HG03571 (cell line): ENCODE measurements around the gene GNE.
"Not testable (repeated sequence)": the region's sequence is repeated elsewhere in the genome, so short reads cannot be mapped to it uniquely, and the experiment has no call there.

Source experiments
- ATAC-seq: cut with Tn5 transposase; IDR thresholded peaks from one replicate; pipeline ENCODE4 v1.9.1; 2021; ENCODE audit not compliant: unreplicated experiment

GNE gene, protein sequence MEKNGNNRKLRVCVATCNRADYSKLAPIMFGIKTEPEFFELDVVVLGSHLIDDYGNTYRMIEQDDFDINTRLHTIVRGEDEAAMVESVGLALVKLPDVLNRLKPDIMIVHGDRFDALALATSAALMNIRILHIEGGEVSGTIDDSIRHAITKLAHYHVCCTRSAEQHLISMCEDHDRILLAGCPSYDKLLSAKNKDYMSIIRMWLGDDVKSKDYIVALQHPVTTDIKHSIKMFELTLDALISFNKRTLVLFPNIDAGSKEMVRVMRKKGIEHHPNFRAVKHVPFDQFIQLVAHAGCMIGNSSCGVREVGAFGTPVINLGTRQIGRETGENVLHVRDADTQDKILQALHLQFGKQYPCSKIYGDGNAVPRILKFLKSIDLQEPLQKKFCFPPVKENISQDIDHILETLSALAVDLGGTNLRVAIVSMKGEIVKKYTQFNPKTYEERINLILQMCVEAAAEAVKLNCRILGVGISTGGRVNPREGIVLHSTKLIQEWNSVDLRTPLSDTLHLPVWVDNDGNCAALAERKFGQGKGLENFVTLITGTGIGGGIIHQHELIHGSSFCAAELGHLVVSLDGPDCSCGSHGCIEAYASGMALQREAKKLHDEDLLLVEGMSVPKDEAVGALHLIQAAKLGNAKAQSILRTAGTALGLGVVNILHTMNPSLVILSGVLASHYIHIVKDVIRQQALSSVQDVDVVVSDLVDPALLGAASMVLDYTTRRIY

DNA sequence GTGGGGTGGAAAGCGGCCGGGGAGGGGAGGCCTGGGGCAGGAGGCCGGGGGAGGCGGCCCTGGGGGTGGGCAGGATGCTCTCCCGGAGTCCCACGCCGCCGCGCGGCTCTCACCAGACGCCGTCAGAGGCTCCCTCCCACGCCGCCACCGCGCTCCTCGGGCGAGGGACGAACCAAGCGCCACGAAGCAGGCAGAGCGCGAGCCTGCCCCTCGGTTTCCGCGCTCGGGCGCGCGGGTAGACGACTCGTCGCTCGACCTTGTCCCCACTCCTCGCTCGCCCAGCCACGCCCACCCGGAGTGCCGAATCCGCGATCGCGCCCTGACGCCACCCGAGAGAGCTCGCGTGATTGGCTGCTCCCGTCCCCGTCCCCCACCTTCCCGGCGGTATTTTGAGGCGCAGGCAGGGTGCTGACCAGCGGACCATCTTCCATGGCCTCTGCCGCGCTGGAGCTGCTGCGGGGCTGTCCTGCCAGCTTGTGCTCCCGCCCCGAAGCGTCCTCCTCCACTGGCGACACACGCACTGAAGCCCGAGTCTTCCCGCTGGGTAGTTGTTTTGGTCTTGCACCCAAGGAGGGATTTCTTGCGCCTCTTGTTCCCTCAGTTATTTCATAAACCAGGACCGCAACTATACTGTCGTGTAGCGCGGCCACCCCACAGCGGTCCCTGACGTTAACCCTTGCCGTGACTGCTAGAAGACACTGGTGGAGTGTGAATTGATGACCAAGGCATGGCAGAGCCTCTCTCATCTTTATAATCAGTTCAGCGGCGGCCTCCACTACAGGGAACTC lies at the start of gene GNE:
TSS of gene GNE (minus strand) at position 241 of the 788 bp plus-strand sequence. CDS start 9,093 bp downstream, outside the sequence.
- peak; percentile 84 for ATAC-seq

DNA sequence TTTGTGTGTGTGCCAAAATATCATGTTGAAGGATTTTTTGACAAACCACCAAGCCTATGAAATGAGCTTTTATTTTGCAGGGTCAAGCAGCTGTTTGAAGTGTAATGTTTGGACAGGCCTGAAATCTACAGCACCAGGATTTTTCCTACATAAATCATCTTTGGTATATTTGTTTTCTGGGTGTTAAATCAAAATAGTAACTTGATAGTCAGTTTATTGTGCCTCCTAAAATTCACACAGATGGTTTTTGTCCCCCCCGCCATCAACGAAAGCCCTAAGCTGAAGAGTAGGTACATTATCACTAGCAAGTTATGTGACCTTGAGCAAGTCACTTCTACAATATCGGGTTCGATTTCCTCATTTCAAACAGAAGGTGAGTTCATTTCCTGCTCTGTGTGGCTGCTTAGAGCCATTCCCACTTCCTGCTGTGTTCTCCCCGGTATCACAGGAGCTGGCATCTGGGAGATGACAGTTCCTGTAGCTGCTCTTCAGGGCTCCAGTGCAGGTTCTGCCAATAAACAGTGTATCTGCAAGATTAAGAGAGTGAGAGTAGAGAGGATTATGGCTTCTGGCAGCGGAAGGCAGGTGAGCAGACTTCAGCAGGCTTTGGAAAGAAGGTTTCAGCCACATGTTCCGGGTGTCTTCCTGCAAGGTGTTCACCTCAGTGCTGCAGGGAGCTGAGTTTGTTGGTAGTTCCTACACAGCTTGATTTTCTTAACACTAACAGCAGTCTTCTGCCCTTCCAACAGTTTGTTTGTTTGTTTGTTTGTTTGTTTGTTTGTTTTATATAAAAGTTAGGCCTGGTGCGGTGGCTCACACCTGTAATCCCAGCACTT lies 48.4 kb upstream of the GNE start:
- ATAC-seq: no peak

DNA sequence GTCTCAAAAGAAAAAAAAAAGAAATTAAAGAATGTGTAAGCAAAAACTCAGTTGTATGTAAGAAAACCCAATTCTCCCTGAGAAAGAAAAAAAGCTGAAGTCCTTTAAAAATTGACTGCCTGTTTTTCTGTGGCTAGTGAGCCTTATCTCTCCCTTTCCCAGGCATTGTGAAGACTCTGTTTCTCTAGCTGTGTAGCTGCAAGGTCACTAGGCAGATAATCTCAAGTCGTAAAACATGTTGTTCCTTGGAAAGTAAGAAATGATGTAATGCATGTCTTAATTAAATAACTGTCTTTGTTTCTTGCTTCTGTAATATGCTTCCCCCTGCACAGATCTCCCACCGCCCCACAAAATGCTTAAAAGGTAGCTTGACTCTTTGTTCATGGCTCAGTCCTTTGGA lies 46.1 kb upstream of the GNE start:
- not testable (repeated sequence) for ATAC-seq

DNA sequence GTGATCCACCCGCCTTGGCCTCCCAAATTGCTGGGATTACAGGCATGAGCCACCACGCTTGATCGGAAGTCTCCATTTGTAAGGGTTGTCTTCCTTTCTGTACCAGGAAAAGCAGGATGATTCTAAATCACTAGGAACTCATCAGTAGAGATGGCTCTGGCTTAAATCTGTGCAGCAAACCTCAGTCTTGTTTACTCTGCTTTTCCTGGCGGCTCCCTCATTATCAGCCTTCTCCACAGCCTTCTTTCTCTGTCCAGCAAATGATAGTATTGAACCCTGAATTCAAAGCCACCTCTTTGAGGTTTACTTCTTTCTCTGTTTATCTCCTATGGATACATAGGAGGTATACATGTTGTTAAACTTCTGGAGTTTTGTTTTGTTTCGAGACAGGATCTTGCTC lies 43.0 kb upstream of the GNE start:
- no peak for ATAC-seq

DNA sequence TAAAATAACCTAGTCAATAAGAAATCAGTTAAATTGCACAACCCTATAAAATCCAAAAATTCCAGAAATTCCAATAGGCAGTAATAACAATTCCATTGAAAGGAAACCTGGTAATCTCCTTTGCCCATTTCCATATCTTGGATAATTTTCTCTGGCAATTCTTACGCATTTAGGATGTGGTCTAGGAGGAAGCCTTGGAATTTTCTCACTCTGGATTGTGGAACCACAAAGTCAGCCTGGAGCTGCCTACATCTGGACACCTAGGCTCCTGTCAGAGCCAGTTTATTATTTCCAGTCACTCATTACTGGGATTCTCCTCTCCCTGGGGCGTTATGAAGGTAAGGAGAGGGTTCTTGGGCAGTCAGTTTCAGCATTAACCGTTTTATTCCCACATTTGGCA lies 40.3 kb upstream of the GNE start:
- ATAC-seq: no peak

DNA sequence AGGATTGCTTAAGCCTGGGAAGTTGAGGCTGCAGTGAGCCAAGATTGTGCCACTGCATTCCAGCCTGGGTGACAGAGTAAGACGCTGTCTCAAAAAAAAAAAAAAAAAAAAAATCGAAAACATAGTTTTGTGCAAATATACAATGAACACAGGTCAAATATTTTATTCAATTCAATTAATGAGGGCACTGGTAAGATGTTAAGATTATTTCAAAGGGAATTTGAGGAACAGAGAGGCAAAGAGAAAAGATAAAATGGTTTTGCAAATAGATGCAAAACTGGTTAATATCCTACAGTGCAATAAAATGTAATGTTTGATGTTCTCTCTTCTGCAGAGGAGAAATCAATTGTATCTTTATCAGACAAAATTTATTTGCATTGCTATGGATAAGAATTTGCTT lies 39.5 kb upstream of the GNE start:
- ATAC-seq: no peak

DNA sequence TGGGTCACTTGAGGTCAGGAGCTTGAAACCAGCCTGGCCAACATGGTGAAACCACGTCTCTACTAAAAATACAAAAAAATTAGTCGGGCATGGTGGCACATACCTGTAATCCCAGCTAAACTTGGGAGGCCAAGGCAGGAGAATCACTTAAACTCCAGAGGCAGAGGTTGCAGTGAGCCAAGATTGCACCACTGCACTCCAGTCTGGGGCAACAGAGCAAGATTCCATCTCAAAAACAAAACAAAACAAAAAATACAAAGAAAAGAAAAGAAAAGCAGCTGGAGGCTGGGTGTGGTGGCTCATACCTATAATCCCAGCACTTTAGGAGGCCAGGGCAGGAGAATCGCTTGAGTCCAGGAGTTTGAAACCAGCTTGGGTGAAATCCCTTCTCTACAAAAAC lies 36.7 kb upstream of the GNE start:
- not testable (repeated sequence) for ATAC-seq

DNA sequence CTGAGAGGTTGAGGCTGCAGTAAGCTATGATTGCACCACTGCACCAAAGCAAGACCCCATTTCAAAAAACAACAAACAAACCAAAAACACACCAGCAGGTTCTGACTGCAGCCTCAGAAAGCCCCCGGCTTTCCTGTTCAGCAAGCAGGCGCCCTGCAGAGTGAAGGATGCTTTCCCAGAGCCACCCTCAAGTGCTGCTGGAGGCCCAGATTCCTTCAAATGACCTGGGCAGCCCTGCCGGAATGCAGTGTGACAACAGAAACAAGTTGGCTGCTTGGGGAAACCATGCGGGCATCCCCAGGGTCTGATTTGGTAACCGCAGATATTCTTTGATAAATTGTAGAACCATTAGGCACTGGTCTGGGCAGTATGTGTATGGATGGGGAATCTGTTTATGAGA lies 35.7 kb upstream of the GNE start:
- ATAC-seq: no peak

DNA sequence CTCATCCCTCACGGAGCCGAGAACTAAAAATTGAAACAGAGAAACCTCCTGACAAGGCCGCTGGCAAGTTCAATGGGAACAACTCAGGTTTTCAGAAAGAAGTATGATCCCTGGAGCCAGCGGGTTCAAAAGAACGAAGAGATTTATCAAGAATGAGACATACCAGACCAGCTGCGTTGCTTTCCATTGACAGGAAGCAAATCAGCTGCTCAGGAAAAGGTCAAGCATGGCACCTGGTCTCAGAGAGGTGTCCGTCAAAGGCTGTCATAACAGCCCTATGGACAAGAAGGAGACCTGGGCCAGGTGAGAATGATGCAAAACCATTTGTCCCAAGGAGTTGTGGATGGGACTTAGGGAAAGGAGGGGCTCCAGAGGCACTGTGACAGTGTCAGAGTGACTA lies 34.9 kb upstream of the GNE start:
- no peak for ATAC-seq

DNA sequence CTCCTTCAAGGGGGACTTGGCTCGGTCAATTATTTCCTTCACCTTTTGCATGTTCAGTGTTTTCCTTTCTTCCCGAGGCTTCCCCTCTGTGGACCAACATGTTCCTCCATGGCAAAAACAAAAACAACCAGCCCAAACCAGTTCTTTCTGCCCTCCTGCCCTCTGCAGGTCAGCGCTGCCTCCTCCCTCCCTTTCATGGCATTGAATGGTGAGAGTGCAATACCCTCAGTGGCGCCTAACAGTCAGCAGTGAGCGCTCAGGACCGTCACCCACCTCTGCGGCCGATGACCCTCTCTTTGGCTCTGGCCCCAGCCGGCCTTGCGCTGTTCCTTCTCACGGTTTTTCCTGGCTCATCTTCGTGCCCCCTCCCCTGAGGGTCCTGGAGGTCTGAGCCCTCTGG lies 34.4 kb upstream of the GNE start:
- ATAC-seq: no peak

DNA sequence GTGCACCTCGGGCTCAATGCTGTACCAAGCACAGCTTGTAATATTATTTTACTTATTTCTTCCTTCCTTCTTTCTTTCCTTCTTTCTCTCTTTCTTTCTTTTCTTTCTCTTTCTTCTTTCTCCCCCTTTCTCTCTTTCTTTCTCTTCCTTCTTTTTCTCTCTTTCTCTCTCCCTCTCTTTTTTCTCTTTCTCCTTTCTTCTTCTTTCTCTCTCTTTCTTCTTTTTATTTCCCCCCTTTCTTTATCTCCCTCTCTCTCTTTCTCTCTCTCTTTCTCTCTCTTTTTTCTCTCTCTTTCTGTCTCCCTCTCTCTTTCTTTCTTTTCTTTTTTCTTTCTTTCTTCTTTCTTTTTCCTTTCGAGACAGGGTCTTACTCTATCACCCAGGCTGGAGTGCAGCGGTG lies 32.7 kb upstream of the GNE start:
- ATAC-seq: no peak

DNA sequence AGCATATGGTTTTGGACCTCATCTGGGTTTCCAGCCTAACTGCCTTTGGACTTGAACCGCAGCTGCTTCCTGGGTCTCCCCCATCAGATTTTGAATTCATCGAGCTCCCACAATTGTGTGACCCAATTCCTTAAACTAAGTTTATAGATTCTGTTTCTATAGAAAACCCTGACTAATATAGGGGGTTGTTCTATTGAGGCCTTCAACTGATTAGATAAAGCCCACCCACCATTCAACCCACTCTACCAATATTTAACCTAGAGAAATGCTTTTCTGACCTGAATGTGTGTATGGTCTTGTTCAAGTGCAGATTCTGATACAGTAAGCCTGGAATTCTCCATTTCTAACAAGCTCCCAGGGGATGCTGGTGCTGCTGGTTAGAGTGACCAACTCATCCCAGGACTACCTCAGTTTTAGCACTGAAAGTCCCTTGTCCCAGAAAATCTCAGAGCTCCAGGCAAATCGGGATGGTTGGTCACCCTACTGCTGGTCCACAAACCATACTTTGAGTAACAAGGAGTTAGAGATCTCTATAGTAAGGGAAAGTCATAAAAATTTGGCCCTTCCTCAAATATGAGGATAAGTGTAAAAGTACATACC lies 31.7 kb upstream of the GNE start:
- no peak for ATAC-seq

DNA sequence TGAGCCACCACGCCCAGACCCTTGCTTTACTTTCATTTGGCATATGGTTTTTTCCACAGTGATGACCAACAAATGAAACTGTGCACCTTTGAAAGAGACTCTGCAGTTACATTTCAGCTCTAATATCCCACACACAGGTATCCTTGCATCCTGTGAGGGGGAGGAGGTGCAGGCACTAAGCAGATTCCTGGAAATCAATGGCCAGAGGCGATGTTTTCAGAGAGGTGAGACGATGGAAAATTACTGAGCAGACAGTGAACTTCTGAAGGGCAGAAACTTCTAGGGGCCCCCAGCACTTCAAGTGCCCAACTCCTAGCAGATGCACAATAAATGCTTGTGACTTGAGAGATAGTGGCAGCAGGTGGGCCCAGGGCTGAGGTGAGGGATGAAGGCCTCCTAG lies 29.8 kb upstream of the GNE start:
- ATAC-seq: no peak

DNA sequence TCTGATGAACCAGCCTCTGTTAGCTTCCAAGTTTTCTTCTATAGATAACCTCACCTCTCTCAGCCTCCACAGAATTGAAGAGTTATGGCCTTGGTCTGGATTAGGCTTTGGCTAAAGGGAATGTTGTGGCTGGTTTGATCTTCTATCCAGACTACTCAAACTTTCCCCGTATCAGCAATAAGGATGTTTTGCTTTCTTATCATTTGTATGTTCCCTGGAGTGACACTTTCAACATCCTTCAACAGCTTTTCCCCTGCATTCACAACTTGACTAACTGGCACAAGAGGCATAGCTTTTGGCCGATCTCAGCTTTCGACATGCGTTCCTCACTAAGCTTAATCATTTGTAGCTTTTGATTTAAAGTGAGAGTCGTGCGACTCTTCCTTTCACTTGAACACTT lies 28.1 kb upstream of the GNE start:
- no peak for ATAC-seq

DNA sequence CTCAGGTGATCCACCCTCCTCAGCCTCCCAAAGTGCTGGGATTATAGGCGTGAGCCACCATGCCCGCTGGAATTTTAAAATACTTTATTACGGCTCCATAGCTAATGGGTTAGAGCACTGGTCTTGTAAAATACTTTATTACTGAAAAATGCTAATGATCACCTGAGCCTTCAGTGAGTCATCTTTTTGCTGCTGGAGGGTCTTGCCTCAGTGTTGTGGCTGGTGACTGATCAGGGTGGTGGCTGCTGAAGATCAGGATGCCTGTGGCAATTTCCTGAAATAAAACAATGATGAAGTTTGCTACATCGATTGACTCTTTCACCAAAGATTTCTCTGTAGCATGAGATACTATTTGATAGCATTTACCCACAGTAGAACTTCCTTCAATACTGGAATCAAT lies 26.0 kb upstream of the GNE start:
- ATAC-seq: no peak

DNA sequence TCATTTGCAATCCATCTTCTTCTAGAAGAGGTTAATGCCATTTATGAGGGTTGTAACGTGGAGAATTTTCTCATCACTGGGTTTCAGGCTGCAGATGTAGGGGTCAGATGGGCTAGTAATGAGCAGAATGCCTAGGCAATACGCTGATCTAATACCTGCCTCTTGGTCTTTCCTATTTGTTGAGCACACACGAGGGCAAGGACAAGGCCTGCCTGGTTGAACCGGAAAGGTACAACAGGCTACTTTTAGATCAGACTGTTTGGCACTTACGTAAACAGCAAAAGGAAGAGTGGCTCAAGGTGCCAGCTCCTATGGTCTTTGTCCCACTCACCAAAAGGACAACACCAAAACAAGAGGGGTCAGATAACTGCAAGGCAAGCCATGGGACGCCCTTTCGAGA lies 24.0 kb upstream of the GNE start:
- ATAC-seq: no peak

DNA sequence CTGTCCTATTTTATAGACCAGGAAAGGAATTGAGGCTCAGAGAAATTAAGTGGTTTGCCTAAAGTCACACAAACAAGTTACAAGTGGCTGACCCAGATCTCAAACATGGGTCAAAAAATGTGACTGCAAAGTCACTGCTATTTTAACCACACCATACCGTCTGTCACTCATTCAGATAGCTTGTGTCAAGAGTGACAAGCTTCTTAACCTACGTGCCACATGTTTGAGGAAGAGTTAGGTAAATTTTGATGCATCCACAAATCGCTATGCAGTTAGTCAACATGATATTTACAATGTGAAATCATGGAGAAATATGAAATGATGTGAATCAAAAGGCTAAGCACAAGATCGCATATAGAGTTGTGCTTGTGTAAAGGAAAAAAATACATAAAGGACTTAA lies 22.7 kb upstream of the GNE start:
- no peak for ATAC-seq

DNA sequence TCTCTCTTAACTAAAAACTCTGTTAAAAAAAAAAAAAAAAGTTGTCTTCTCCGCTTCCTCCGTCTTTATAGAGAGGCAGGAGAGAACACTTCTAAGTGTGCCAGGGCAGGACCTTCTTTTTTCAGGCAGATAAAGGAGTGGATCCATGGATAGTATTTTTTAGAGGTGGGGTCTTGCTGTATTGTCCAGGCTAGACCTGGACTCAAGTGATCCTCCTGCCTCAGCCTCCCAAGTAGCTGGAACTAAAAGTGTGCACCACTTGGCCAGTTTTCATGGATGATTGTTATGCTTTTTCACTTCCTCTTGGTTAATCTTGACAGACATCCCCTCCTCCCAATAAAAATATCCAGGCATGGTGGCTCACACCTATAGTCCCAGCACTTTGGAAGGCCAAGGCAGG lies 20.0 kb upstream of the GNE start:
- ATAC-seq: no peak

DNA sequence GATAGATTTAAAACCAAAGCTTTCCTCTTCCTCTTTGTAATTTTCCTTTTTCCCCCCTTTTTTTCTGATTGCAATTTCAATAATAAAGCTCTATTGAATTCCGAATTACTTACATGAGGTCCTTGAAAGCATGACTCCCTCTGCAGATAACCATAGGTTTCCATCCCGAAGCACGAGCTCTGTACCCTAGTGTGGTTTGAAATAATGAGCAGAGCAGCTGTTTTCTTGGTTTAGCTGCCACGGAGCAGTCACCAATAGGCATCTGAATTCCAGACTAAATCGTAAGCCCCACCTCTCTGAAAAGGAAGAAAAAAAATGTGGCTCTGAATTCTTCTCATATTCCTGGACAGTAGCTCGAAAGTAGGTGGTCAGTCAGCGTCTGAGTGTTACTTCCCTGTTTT lies 18.5 kb upstream of the GNE start:
- no peak for ATAC-seq

DNA sequence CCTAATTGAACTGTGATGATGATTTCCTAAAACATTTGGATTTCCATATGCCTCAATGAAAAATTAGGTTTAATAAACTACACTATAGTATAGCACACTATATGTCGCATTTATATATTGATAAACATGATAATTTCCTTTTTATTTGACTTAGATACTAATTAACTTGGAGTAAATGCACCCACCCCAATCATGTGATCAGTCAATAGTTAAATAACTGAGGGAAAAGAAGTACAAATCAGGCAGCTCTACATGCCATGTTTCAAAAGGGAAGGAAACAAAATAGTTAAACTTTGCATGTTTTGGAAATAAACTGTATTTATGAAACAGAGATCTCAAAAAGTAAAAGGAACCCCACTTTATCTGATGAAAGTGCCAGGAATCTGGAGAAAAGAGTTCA lies 18.0 kb upstream of the GNE start:
- no peak for ATAC-seq

DNA sequence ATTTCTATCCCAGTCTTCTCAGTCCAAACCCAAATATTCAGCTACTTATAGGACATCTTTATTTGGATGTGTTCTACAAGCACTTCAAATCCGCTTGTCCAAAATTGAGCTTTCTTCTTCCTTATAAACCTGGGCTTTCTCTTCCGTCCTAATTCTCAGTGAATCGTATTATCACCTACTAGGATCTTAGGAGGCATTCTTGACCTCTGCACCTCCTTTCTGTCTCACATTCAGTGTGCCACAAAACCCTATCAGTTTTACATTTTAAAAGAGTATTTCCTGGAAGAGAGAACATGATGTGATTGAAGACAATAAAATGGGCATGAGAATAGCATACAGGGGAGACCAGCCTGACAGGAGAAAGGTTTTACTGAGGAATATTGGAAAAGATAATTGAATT lies 16.8 kb upstream of the GNE start:
- no peak for ATAC-seq
